Tibial artery (tissue), 4 donors: ENCODE measurements around the gene MYBBP1A.

Experiments used
- DNase-seq, 2 donors: peaks; one replicate each; pipeline ENCODE4 v3.0.0-alpha.2; 2019
- H3K27ac ChIP-seq, 2 donors: fragments of 200-600 bp; sonication (generic) in 1 of 2; 1 replicate in 1 of 2; 2 replicates in 1 of 2; pipeline ENCODE4 v1.5.1; 2018 to 2019; ENCODE audit warnings: mild to moderate bottlenecking in 1 of 2
- H3K27me3 ChIP-seq, 2 donors: fragments of 200-600 bp; sonication (generic) in 1 of 2; one replicate each; pipeline versions ENCODE4 v1.5.1 to v1.6.0; 2016 to 2019
- H3K36me3 ChIP-seq, 3 donors: fragments of 200-600 bp; sonication (generic) in 2 of 3; one replicate each; pipeline ENCODE4 v1.5.1; 2016 to 2019; ENCODE audit warnings: mild to moderate bottlenecking in 2 of 3
- H3K4me1 ChIP-seq, 4 donors: fragments of 200-600 bp; sonication (generic) in 2 of 4; 1 replicate in 3 of 4; 2 replicates in 1 of 4; pipeline ENCODE4 v1.5.1; 2016 to 2019
- H3K4me3 ChIP-seq, 2 donors: fragments of 200-600 bp; sonication (generic) in 1 of 2; 1 replicate in 1 of 2; 2 replicates in 1 of 2; pipeline ENCODE4 v1.5.1; 2018 to 2019; ENCODE audit warnings: mild to moderate bottlenecking in 2 of 2
- H3K9me3 ChIP-seq, 3 donors: fragments of 200-600 bp; sonication (generic) in 1 of 3; one replicate each; pipeline ENCODE4 v1.5.1; 2016 to 2019
- CTCF ChIP-seq, 2 experiments: fragments of 200-600 bp in 1 of 2; fragments of 450-650 bp in 1 of 2; IDR thresholded peaks; one replicate each; pipeline ENCODE4 v1.5.1; 2017 to 2019; ENCODE audit warnings: antibody characterized with exemption in 2 of 2, mild to moderate bottlenecking in 1 of 2, moderate library complexity in 1 of 2
- intact Hi-C: fragments of 100-400 bp; cut with DNase I; formaldehyde crosslinking; loops from one replicate; pipeline ENCODE4 v1.15.0; 2023; ENCODE audit warnings: low total_unique reads

Gene MYBBP1A

GRCh38 chr17:4577386-4577993 lies 22.3 kb upstream of the MYBBP1A start:
- no peak for TF ChIP-seq CTCF (IDR thresholded peaks at IDR 0.05)
- Histone ChIP-seq H3K9me3 (no peaks in the 10 kb centered on the region), H3K4me1 (no peaks in the 10 kb centered on the region), H3K36me3 (no peaks in the 10 kb centered on the region), H3K4me3 (no peak overlapping the region), H3K27me3 (peaks cover 0 to 37% of the 10 kb centered on the region in 2 donors), H3K27ac (no peak overlapping the region)
- intact Hi-C loops, result no loop called here
- no peak for DNase-seq

- intact Hi-C loops, result no loop called here
- Histone ChIP-seq H3K4me3 (no peak overlapping the region), H3K36me3 (no peaks in the 10 kb centered on the region), H3K27ac (no peak overlapping the region), H3K9me3 (no peaks in the 10 kb centered on the region), H3K4me1 (no peaks in the 10 kb centered on the region), H3K27me3 (peaks cover 0 to 31% of the 10 kb centered on the region in 2 donors)
- no peak for DNase-seq
- no peak for TF ChIP-seq CTCF (IDR thresholded peaks at IDR 0.05)
These were observed 21.6 kb upstream of the MYBBP1A start for GRCh38 chr17:4576729-4577322.

- no peaks in the 10 kb centered on the region for H3K36me3 ChIP-seq
- TF ChIP-seq CTCF (IDR thresholded peaks at IDR 0.05), result no peak
- peaks cover 0 to 27% of the 10 kb centered on the region in 2 donors for H3K27me3 ChIP-seq
- DNase-seq, result no peak
- H3K4me1 ChIP-seq, result no peaks in the 10 kb centered on the region
- intact Hi-C loops, result no loop called here
- H3K4me3 ChIP-seq, result no peak overlapping the region
- no peaks in the 10 kb centered on the region for H3K9me3 ChIP-seq
- no peak overlapping the region for H3K27ac ChIP-seq
These were observed 21.0 kb upstream of the MYBBP1A start for GRCh38 chr17:4576161-4576558.

- Histone ChIP-seq H3K9me3 (no peaks in the 10 kb centered on the region), H3K36me3 (no peaks in the 10 kb centered on the region), H3K27ac (no peak overlapping the region), H3K4me1 (no peaks in the 10 kb centered on the region), H3K27me3 (peaks cover 0 to 19% of the 10 kb centered on the region in 2 donors), H3K4me3 (no peak overlapping the region)
- DNase-seq, result no peak
- no peak for TF ChIP-seq CTCF (IDR thresholded peaks at IDR 0.05)
- intact Hi-C loops, result no loop called here
These were observed 19.4 kb upstream of the MYBBP1A start for GRCh38 chr17:4574448-4575045.

- intact Hi-C loops, result no loop called here
- no peaks in the 10 kb centered on the region for H3K9me3 ChIP-seq
These were observed 18.5 kb upstream of the MYBBP1A start for GRCh38 chr17:4573669-4574068.

More at GRCh38 chr17:4573669-4574068, 18.5 kb upstream of the MYBBP1A start:
- no peak for DNase-seq
- no peak for TF ChIP-seq CTCF (IDR thresholded peaks at IDR 0.05)
- Histone ChIP-seq H3K4me1 (no peaks in the 10 kb centered on the region), H3K27ac (no peak overlapping the region), H3K36me3 (no peaks in the 10 kb centered on the region), H3K27me3 (peaks cover 0 to 19% of the 10 kb centered on the region in 2 donors), H3K4me3 (no peak overlapping the region)
